Panc1 (cell line): ENCODE results near the gene MARCHF3. TPM values are rescaled to one million over a fixed set of nuclear protein-coding genes. Genes with fewer than 3 reads are reported as not detected.
"Not testable (repeated sequence)": the region's sequence is repeated elsewhere in the genome, so short reads cannot be mapped to it uniquely, and the experiment has no call there.

Experiments used
- ATAC-seq: fragments of 200-7000 bp; cut with Tn5 transposase; 2 replicates; pipeline ENCODE4 v1.9.1; 2020; ENCODE audit warnings: mild to moderate bottlenecking, moderate library complexity
- BruUV-seq: library from RNA; stranded (reverse); fragments of 400-500 nt; replicated peaks from 2 replicates; lab custom pipeline; 2021; lab: Mats Ljungman, UMichigan
- CTCF ChIA-PET: fragments of 300-600 bp; sonication (Branson Sonifier 250); formaldehyde crosslinking; loops from one replicate; lab custom pipeline; 2022; ENCODE audit warnings: antibody characterized with exemption; lab: Charles Lee
- POLR2A ChIA-PET: fragments of 300-600 bp; sonication (Branson Sonifier 250); formaldehyde crosslinking; loops from one replicate; lab custom pipeline; 2022; ENCODE audit warnings: antibody characterized with exemption; lab: Charles Lee
- DNase-seq: peaks from one replicate; pipeline ENCODE4 v3.0.0-alpha.2; 2010; ENCODE audit warnings: low read depth, low spot score
- H3K27ac ChIP-seq: 2 replicates; pipeline ENCODE4 v1.5.1; 2011; ENCODE audit warnings: mild to moderate bottlenecking, low read length, inconsistent platforms
- H3K27me3 ChIP-seq: fragments of 200-500 bp; sonication (Bioruptor generic); 2 replicates; pipeline ENCODE4 v1.6.0; 2014; ENCODE audit warnings: low read length, inconsistent platforms; ENCODE audit not compliant: control insufficient read depth, insufficient read depth
- H3K36me3 ChIP-seq: fragments of 200-500 bp; sonication (Bioruptor generic); 2 replicates; pipeline ENCODE4 v1.5.1; 2014; ENCODE audit warnings: inconsistent platforms, mild to moderate bottlenecking, low read length, moderate library complexity; ENCODE audit not compliant: control insufficient read depth, insufficient read depth
- H3K4me1 ChIP-seq: 2 replicates; pipeline ENCODE4 v1.5.1; 2011; ENCODE audit warnings: inconsistent platforms, mild to moderate bottlenecking, low read length, moderate library complexity; ENCODE audit not compliant: control insufficient read depth, insufficient read depth
- H3K4me3 ChIP-seq, 2 experiments: 2 replicates each; pipeline ENCODE4 v1.5.1; 2011 to 2012; ENCODE audit warnings: low read depth in 2 of 2, low read length in 2 of 2, mild to moderate bottlenecking in 2 of 2, inconsistent platforms in 1 of 2, moderate library complexity in 1 of 2
- H3K9me3 ChIP-seq: fragments of 200-500 bp; sonication (Bioruptor generic); 2 replicates; pipeline ENCODE4 v1.5.1; 2014; ENCODE audit warnings: low read depth, mild to moderate bottlenecking, inconsistent platforms, low read length, moderate library complexity; ENCODE audit not compliant: control insufficient read depth, insufficient read depth
- POLR2AphosphoS5 ChIP-seq: IDR thresholded peaks from 2 replicates; pipeline ENCODE4 v1.6.1; 2012; ENCODE audit warnings: mild to moderate bottlenecking, low read depth, low read length, moderate library complexity
- SIN3A ChIP-seq: IDR thresholded peaks from 2 replicates; pipeline ENCODE4 v1.6.1; 2012; ENCODE audit warnings: low read depth, mild to moderate bottlenecking, low read length, moderate library complexity, borderline replicate concordance; ENCODE audit not compliant: insufficient read depth
- TCF7L2 ChIP-seq: IDR thresholded peaks from 2 replicates; pipeline ENCODE4 v1.6.1; 2011; ENCODE audit warnings: mild to moderate bottlenecking, low read depth, low read length, inconsistent platforms
- in situ Hi-C: cut with HindIII; loops from 2 replicates; pipeline ENCODE4 v1.10.0; 2016; ENCODE audit warnings: low sequenced_read_pairs, low pct_unique_long_range_greater_than_20kb
- intact Hi-C: fragments of 100-400 bp; cut with micrococcal nuclease; formaldehyde crosslinking; loops from one replicate; pipeline ENCODE4 v1.10.0; 2022; ENCODE audit not compliant: unreplicated experiment
- total RNA-seq: library from RNA; stranded (reverse); gene quantifications from one replicate; pipeline ENCODE4 v1.2.1, GENCODE V29; 2021; ENCODE audit not compliant: unreplicated experiment
- TF ChIP-seq, protein P1 (sequence below), 2 experiments: IDR thresholded peaks; 2 replicates each; pipeline ENCODE4 v1.6.1; 2011 to 2012; ENCODE audit warnings: low read depth in 2 of 2, control low read depth in 1 of 2, low read length in 1 of 2, mild to moderate bottlenecking in 1 of 2, moderate library complexity in 1 of 2; ENCODE audit not compliant: insufficient read depth in 1 of 2
- TF ChIP-seq, protein P2 (sequence below): fragments of 450-650 bp; IDR thresholded peaks from 2 replicates; pipeline ENCODE4 v1.5.1; 2017; ENCODE audit warnings: mild to moderate bottlenecking

MARCHF3 gene
- total RNA-seq, 1 experiment from 2014 or later, result 3.0 TPM

DNA sequence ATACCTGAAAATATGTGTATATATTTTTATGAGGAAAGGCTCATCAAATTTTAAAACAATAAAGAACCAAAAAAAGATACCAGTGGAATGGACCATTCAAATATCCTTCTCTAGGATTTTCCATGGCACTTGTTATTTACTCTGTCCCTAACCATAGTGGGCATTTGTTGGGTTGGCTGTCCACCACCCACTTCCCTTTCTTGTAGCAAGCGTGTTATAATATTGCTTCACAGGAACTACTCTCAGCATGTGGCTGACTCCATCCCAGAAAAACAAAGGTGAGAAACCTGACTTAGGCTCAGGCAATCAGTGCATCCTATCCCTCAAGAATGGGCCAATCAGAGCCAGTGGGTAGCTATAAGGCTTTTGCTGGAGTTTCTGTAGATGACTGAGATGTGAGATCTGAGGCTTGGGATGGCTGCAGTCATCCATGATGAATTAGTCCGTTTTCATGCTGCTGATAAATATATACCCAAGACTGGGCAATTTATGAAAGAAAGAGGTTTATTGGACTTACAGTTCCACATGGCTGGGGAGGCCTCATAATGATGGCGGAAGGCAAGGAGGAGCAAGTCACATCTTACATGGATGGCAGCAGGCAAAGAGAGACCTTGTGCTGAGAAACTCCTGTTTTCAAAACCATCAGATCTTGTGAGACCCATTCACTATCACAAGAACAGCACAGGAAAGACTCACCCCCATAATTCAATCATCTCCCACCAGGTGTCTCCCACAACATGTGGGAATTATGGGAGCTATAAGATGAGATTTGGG, 25.7 kb upstream of the MARCHF3 start:
- intact Hi-C loops, result no loop called here
- no peak overlapping the region for H3K27ac ChIP-seq
- no TSS peak for BruUV-seq
- H3K4me3 ChIP-seq, result no peak overlapping the region
- POLR2A ChIA-PET, result no interaction called here
- in situ Hi-C loops, result no loop called here
- ATAC-seq (no peak), DNase-seq (no peak)
- no peaks in the 10 kb centered on the region for H3K4me1 ChIP-seq
- H3K9me3 ChIP-seq, result no peaks in the 10 kb centered on the region
- CTCF ChIA-PET, result no interaction called here
- no peaks in the 10 kb centered on the region for H3K36me3 ChIP-seq
- TF ChIP-seq POLR2AphosphoS5, result no peak
- no peak for TF ChIP-seq TCF7L2
- TF ChIP-seq, protein P1, sequence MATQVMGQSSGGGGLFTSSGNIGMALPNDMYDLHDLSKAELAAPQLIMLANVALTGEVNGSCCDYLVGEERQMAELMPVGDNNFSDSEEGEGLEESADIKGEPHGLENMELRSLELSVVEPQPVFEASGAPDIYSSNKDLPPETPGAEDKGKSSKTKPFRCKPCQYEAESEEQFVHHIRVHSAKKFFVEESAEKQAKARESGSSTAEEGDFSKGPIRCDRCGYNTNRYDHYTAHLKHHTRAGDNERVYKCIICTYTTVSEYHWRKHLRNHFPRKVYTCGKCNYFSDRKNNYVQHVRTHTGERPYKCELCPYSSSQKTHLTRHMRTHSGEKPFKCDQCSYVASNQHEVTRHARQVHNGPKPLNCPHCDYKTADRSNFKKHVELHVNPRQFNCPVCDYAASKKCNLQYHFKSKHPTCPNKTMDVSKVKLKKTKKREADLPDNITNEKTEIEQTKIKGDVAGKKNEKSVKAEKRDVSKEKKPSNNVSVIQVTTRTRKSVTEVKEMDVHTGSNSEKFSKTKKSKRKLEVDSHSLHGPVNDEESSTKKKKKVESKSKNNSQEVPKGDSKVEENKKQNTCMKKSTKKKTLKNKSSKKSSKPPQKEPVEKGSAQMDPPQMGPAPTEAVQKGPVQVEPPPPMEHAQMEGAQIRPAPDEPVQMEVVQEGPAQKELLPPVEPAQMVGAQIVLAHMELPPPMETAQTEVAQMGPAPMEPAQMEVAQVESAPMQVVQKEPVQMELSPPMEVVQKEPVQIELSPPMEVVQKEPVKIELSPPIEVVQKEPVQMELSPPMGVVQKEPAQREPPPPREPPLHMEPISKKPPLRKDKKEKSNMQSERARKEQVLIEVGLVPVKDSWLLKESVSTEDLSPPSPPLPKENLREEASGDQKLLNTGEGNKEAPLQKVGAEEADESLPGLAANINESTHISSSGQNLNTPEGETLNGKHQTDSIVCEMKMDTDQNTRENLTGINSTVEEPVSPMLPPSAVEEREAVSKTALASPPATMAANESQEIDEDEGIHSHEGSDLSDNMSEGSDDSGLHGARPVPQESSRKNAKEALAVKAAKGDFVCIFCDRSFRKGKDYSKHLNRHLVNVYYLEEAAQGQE (IDR thresholded peaks at IDR 0.05; ENCODE audit: insufficient read depth in 1 of 2, low read depth in 2 of 2, low read length in 1 of 2), result no peak
- no peak for TF ChIP-seq SIN3A
- TF ChIP-seq, protein P2, sequence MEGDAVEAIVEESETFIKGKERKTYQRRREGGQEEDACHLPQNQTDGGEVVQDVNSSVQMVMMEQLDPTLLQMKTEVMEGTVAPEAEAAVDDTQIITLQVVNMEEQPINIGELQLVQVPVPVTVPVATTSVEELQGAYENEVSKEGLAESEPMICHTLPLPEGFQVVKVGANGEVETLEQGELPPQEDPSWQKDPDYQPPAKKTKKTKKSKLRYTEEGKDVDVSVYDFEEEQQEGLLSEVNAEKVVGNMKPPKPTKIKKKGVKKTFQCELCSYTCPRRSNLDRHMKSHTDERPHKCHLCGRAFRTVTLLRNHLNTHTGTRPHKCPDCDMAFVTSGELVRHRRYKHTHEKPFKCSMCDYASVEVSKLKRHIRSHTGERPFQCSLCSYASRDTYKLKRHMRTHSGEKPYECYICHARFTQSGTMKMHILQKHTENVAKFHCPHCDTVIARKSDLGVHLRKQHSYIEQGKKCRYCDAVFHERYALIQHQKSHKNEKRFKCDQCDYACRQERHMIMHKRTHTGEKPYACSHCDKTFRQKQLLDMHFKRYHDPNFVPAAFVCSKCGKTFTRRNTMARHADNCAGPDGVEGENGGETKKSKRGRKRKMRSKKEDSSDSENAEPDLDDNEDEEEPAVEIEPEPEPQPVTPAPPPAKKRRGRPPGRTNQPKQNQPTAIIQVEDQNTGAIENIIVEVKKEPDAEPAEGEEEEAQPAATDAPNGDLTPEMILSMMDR, result no peak
- no peaks in the 10 kb centered on the region for H3K27me3 ChIP-seq

DNA sequence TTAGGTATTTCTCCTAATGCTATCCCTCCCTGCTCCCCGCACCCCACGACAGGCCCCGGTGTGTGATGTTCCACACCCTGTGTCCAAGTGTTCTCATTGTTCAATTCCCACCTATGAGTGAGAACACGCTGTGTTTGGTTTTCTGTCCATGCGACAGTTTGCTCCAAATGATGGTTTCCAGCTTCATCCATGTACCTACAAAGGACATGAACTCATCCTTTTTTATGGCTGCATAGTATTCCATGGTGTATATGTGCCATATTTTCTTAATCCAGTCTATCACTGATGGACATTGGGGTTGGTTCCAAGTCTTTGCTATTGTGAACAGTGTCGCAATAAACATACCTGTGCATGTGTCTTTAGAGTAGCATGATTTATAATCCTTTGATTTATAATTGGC, 23.2 kb upstream of the MARCHF3 start:
- ATAC-seq, in situ Hi-C loops, intact Hi-C loops, H3K4me1 ChIP-seq, POLR2A ChIA-PET, BruUV-seq, CTCF ChIA-PET, H3K27ac ChIP-seq, H3K4me3 ChIP-seq, DNase-seq, H3K9me3 ChIP-seq, H3K27me3 ChIP-seq, H3K36me3 ChIP-seq: not testable (repeated sequence)

DNA sequence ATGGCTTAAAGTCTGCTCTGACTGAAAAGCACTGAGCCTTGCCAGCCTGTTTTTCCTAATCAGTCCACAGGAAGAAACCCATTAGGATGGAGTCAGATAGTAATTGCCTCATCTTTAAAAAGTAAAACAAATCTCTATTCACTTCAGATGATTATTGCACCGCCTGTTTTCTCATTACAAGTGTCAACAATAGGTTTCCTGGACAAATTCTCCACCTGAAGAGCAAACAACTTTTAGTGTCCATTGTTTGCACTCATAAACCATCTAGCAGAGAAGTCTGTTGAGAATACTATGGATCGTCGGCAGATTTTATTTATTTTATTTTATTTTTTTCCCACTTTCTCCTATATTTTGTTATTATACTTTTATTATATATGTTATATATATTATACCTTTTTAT, 22.7 kb upstream of the MARCHF3 start:
- Histone ChIP-seq H3K27me3 (no peaks in the 10 kb centered on the region), H3K36me3 (no peaks in the 10 kb centered on the region), H3K4me1 (no peaks in the 10 kb centered on the region), H3K4me3 (no peak overlapping the region), H3K27ac (no peak overlapping the region), H3K9me3 (no peaks in the 10 kb centered on the region)
- TF ChIP-seq, protein P1 (IDR thresholded peaks at IDR 0.05; ENCODE audit: insufficient read depth in 1 of 2, low read depth in 2 of 2, low read length in 1 of 2), result no peak
- TF ChIP-seq, protein P2, result no peak
- TF ChIP-seq SIN3A (no peak), POLR2AphosphoS5 (no peak), TCF7L2 (no peak)
- intact Hi-C loops (no loop called here), in situ Hi-C loops (no loop called here)
- DNase-seq (no peak), ATAC-seq (no peak)
- no TSS peak for BruUV-seq
- CTCF ChIA-PET, result no interaction called here
- POLR2A ChIA-PET, result no interaction called here
